HG03442 (cell line): ENCODE measurements around the gene HEMK1.

ENCODE experiments used
- ATAC-seq: cut with Tn5 transposase; IDR thresholded peaks from one replicate; pipeline ENCODE4 v1.9.1; 2021; ENCODE audit warnings: mild to moderate bottlenecking, moderate library complexity; ENCODE audit not compliant: unreplicated experiment

Gene HEMK1

GRCh38 chr3:50542177-50543034 lies 26.9 kb upstream of the HEMK1 start:
- no peak for ATAC-seq

DNA sequence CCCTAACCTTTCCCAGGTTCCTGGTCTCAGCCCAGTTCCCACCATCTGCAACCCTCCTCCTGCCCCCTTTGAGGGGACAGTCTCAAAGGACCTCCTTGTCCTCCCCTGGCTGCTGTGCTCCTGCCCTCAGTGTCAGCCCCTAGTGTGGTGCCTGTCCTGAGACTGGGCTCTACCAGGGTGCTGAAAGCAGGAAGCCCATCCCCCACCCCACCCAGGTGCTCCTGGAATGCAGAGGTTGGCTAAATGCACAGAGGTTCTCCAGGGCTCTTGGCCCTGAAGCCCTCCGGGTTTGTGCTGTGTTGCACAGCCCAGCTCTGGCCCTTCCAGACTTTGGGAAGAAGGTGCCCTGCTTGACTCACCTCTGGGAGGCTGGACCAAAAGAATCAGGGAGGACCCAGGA lies 23.5 kb upstream of the HEMK1 start:
- ATAC-seq: no peak

DNA sequence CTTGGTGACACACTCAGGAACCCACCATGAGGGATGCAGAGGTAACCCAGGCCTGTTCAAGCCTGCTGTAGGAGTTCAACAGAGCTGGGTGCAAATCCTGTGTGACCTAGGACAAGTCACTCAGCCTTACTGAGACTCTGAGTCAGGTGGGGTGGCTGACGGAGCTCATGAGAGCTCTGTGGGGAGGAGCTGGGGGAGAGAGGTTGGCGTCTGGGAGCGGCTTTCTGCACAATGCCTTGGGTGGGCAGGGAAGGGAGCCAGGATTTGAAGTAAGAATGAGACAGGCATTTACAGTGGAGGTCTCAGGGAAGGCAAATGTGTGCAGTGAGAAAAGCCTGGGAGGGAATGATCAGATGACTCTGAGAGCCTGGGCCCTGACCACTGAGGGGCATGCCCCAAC lies 20.1 kb upstream of the HEMK1 start:
- no peak for ATAC-seq

DNA sequence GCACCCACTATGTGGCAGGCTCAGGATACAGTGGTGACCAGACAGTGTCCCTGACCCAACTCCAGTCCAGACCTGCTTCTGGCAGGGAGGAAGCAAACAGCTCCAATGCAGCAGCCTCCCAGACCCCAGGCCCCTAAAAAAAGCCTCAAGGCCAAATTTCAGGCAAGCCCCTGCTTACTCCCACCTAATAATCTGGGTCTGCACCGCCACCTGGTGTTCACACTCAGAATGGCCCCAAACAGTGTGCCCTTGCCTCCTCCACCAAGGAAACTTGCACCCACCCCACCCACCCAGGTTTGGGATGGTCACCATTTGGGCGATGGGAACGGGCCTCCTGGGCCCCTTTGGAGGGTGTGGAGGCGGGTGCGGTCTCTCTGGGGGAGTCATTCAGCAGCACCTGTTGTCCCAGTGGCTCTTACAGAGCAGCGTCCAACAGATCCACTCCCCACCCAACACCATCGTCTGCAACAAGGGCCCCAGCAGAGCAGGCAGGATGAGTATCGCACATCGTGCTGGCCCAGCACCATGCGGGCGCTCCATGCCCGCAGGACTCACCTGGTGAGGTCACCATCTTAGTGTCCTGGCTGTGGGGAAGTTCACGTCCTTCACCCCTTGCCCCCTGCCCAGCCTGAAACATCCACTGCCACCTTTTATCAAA lies 19.1 kb upstream of the HEMK1 start:
- no peak for ATAC-seq

- ATAC-seq: no peak
Observed at GRCh38 chr3:50551054-50551659, 18.2 kb upstream of the HEMK1 start.

DNA sequence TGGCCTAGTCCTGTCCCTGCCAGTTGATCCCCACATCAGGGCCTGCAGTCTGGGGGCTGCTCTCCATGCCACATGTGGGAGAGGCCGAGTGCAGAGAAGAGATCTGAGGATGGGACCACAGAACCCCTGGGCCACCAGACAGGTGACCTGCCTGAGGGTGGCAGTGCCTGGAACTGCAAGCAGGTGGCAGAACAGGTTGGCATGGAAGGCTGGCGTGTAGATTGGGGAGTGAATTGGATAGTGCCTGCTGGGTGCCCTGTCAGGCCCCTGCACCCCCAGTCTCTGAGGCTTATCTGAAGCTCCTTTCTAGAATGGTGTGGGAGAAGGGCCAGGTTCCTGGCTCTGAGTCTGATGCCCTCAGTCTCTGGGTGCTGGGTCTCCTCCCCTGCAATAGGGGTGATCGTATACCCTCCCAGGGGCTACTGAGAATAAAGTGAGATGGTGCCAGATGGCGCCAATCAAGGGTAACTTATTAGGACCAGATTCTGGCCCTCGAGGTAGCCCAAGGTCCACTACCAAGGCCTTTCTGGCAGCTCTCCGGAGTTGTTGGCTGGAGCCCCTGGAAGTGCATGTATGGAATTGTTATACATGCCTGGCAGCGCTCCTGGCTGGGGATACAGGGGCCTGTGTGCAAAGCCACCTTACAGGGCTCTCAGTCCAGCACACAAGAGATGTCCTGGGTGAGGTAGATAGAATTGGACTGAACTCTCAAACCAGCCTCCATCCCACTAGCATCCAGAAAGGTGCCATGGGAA lies 17.5 kb upstream of the HEMK1 start:
- no peak for ATAC-seq

DNA sequence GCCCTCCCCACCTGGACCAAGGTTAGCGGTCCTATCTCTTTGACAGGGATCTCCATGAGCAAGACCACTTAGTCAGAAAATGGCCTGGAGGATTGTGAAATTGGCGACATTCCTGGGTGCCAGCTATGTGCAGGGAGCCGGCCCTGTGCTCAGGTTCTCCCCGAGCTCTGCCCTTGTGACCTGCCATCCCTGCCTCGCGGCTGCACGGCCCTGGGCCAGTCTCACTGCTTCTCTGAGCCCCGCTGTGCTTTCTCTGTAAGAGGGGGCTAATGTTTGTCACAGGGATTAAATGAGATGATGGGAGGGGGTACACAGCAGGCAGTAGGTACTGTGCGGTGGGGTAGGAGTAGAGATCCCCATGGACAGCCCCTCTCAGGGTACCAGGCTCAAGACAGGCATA lies 16.7 kb upstream of the HEMK1 start:
- no peak for ATAC-seq

GRCh38 chr3:50554553-50554952 lies 14.8 kb upstream of the HEMK1 start:
- ATAC-seq: no peak

DNA sequence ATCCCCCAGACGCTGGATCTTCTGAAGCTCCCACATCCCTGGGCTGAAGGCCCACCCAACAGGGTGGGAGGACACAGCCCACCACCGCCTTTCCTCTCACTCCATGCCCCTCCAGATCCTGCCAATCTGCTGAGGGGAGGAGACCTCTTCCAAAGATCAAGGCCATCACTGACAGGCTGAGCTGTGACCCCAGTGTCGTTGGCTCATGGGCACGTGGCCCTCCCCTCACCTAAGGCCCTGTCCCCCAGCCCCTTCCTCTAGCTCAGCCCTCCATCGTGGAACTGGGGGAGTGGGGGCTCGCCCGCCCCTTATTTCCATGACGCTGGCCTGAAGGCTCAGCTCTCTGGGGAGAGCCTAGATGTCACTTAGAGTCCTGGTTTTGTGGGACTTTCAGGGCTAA lies 12.2 kb upstream of the HEMK1 start:
- ATAC-seq: no peak

DNA sequence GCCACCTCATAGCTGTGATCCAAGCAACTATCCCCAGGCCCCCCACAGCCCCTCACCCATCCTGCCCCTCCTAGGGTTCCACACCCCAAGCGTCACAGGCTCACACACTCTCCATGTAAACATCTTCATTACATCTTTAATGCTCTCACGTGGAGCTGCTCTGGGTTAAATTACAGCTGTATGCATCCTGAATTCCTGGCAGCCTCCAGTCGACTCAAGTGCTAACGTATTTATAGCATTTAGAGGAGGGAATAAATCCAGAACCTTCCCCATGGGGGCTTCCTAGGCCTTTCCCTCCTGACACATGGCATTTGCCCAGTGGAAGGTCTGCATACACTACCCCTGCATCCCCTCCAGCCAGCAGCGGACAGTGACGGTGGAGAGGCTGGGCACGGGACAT lies 11.4 kb upstream of the HEMK1 start:
- no peak for ATAC-seq

DNA sequence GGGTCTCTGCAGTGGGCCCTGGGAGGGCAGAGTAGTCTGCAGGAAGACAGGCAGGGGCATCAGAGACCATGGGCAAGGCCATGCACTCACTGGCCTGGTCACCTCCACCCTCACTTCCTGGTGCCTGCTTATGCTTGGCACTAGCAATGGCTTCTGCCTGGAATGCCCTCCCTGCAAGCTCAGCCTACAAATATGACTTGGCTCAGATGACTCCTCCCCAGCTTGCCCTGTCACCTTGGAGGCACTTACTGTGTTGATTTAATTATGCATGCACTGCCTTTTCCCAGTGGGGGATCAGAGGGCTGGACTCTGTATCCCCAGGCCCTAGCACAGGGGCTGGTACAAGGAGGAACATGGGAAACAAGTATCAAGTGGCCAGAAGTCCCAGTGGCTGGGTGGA lies 9.6 kb upstream of the HEMK1 start:
- ATAC-seq: no peak

DNA sequence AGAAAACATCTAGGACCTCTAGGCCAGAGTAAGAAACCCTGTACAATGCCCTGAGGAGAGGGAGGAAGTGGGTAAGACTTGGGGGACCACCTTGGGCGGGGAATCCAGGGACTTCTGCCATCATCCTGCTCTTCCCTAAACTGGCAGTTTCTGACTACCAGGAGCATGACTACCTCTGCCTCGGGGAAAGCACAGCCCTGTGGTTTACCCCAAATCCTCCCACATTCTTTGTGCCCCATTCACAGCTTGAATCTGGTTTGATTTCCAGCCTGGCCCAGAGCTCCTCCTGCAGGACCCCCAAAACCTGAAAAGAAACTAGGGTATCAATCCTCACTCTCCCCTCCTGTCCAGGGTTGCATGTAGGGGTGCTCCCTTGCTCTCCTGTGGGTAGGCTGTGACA lies 6.5 kb upstream of the HEMK1 start:
- no peak for ATAC-seq

- ATAC-seq: no peak
Observed at GRCh38 chr3:50563867-50564266, 5.5 kb upstream of the HEMK1 start.

DNA sequence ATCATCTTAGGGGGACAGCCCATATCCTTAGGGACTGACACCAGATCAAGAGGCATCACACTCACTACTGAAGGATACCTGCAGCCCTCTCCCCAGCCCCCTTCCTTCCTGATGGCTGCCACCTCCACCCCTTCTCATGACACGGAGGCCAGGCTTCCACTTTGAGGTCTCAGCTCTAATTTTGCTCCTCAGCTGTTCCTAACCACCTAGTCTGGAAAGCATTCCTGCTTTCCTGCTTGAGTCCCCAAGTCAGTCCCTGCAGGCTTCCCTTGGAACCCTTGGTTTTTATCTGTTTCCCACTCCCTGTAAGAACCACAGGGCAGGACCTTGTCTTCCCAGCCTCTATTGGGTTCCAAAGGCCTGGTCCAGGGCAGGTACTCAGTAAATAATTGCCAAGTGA lies 5.0 kb upstream of the HEMK1 start:
- ATAC-seq: no peak

- ATAC-seq: no peak
Observed at GRCh38 chr3:50567011-50567385, 2.3 kb upstream of the HEMK1 start.

DNA sequence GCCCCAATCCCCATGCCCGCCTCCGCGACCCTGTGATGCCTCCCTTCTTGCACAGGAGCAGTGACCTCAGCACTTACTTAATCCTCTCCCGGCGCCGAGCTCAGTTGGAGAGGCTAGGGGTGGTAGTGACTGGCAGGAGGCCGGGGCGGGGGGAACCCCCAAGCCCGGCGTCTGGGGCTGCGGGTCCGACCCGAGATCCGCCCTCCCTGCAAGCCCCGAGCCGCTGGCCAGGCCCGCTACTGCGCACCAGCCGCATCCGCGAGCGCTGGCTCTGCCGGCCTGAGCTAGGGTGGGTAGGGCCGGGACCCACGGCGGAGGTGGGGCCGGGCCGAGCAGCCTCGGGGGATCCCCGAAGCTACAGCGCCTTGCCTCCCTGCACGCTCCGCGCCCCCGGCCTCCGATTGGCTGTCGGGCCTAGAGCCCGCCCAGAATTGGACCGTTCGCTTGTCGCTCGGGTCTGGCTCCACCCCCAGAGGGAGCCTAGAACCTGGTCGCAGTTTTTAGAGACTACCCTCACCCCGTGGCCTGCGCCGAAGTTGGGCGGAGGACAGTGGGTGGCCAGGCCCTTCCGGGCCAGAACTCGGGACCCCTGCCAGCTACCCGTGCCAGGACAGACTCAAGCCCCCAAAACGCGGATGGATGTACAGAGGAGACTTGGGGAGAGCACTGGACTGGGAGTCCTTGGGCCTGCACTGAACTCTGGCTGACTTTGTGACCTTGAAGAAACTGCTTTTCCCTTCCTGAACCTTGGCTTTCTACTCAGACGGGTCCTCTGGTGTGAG lies 1.7 kb upstream of the HEMK1 start, which contains the start of gene C3orf18:
Gene C3orf18, minus strand, starts transcription at position 362 of the 782 bp plus-strand sequence. CDS start 2,048 bp downstream, outside the sequence.
- ATAC-seq: peak; percentile 85

GRCh38 chr3:50570508-50571279 lies 1.4 kb downstream of the HEMK1 start:
- ATAC-seq: no peak

DNA sequence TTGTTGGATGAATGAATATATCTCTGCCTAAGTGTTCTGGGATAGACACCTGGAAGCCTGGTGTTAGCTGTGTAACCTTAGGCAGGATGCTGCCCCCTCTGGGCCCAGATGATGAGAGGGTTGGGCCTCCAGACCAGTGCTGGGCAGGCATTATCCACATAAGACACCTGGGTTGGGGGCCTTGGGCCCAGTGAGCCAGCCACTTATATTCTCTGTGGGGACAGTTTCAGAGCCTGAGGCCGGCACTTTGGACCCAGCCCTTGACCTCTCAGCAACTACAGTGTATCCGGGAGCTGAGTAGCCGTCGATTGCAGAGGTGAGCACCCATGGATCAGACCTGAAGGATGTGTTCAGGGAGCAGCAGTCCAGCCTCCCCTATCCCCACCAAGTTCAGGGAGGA lies 2.2 kb downstream of the HEMK1 start:
- ATAC-seq: no peak

GRCh38 chr3:50572158-50572557 lies 2.8 kb downstream of the HEMK1 start:
- ATAC-seq: no peak
